22Rv1 (cell line): ENCODE data around the gene COX7A1.

Source experiments
- H3K27ac ChIP-seq: fragments of 450-650 bp; 2 replicates; pipeline ENCODE4 v1.5.1; 2017
- CTCF ChIP-seq: fragments of 450-650 bp; IDR thresholded peaks from 2 replicates; pipeline ENCODE4 v1.5.1; 2017; ENCODE audit warnings: mild to moderate bottlenecking
- ZFX ChIP-seq: fragments of 450-650 bp; IDR thresholded peaks from 2 replicates; pipeline ENCODE4 v1.6.1; 2017; ENCODE audit warnings: antibody characterized with exemption, borderline replicate concordance

COX7A1 gene

GRCh38 chr19:36151144-36152018 lies 866 bp downstream of the COX7A1 start:
- no peak overlapping the region for H3K27ac ChIP-seq
- TF ChIP-seq CTCF: no peak
- no peak for TF ChIP-seq ZFX

- TF ChIP-seq ZFX: no peak
- no peak overlapping the region for H3K27ac ChIP-seq
Observed at GRCh38 chr19:36150586-36150985, 1.7 kb downstream of the COX7A1 start.

- TF ChIP-seq ZFX (no peak), CTCF (no peak)
- no peak overlapping the region for H3K27ac ChIP-seq
Observed at GRCh38 chr19:36149673-36150406, 2.4 kb downstream of the COX7A1 start.

- TF ChIP-seq CTCF: no peak
- TF ChIP-seq ZFX: no peak
- no peak overlapping the region for H3K27ac ChIP-seq
Observed at GRCh38 chr19:36144624-36145023, 7.6 kb downstream of the COX7A1 start.

- 0 out of 2 replicates have a peak overlapping the region, but pooled peaks have one; percentile 99 for H3K27ac ChIP-seq
- TF ChIP-seq CTCF: no peak
- no peak for TF ChIP-seq ZFX
Observed at GRCh38 chr19:36142496-36142895, 9.8 kb downstream of the COX7A1 start.

GRCh38 chr19:36142046-36142445 lies 10.2 kb downstream of the COX7A1 start:
- H3K27ac ChIP-seq: peak overlapping the region; percentile 99
- TF ChIP-seq ZFX (no peak), CTCF (no peak)

GRCh38 chr19:36141039-36141927 lies 11.0 kb downstream of the COX7A1 start:
- peak overlapping the region; percentile 99 for H3K27ac ChIP-seq
- TF ChIP-seq CTCF (no peak), ZFX (no peak)
